ENCODE results near the gene SP2.

- TF ChIP-seq CTCF (IDR thresholded peaks at IDR 0.05) (no peak), POLR2A (IDR thresholded peaks at IDR 0.05) (no peak)
These were observed 71.7 kb downstream of the SP2 start for GRCh38 chr17:47967607-47968252.
